GM20431 (cell line): ENCODE results near the gene FZR1.
"Not testable (repeated sequence)": the region's sequence is repeated elsewhere in the genome, so short reads cannot be mapped to it uniquely, and the experiment has no call there.

Experiments used
- in situ Hi-C: fragments of 300-500 bp; cut with MseI, MboI; formaldehyde crosslinking; loops from one replicate; pipeline ENCODE4 v1.15.0; 2020; ENCODE audit warnings: low sequenced_read_pairs; ENCODE audit not compliant: unreplicated experiment

Gene FZR1

DNA sequence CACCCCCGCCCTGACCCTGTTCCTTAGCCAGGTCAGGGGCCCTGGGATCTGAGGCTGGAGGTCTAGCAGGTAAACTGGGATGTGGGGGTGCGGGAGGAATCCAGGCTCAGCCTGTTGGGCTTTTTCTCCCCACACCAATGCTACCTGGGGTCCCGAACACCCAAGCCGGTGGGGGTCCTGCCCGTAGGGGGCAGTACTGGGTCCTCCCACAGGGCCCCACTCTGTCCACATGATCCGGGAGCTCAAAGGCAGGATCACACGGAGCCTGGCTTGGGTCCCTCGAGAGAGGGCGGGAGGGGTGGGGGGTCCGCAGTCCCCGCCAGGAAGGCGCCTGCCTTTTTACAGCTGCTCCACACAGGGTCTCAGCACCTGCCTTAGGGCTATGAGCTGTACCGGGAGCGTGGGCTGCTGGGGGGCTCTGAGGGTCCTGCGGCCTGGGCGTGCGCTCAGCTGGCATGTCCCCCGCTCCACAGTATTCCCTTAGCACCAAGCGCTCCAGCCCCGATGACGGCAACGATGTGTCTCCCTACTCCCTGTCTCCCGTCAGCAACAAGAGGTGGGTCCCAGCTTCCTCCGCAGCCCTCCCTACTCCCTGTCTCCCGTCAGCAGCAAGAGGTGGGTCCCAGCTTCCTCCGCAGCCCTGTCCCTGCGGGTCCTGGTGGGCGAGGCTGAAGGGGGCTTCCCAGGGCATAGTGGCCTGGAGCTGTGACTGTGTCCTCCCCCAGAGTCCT lies 20.6 kb downstream of the FZR1 start:
- in situ Hi-C loops = no loop called here

DNA sequence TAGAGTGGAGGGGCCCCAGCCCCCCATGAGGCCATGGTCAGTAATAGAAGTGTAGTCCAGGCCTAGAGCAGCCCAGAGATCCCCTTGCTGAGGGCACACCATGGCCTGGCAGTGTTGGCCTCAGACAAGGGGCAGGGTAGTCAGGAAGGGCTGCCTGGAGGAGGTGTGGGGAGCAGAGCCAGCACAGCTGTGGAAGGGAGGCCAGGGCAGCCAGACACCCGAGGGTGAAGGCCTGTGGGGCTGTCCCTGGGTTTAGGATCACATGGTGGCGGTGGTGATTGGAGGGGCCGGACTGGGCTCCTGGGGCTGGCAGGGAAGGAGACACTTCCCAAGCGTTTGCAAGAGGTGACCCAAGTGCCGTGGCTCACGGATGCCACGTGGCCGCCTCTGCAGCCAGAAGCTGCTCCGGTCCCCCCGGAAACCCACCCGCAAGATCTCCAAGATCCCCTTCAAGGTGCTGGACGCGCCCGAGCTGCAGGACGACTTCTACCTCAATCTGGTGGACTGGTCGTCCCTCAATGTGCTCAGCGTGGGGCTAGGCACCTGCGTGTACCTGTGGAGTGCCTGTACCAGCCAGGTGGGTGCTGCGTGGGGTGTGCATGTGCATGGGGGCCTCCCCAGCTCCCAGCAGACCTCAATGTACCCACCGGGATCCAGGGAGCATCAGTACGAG lies 21.3 kb downstream of the FZR1 start:
- in situ Hi-C loops = no loop called here

GRCh38 chr19:3528080-3528479 lies 22.0 kb downstream of the FZR1 start:
- in situ Hi-C loops = no loop called here

DNA sequence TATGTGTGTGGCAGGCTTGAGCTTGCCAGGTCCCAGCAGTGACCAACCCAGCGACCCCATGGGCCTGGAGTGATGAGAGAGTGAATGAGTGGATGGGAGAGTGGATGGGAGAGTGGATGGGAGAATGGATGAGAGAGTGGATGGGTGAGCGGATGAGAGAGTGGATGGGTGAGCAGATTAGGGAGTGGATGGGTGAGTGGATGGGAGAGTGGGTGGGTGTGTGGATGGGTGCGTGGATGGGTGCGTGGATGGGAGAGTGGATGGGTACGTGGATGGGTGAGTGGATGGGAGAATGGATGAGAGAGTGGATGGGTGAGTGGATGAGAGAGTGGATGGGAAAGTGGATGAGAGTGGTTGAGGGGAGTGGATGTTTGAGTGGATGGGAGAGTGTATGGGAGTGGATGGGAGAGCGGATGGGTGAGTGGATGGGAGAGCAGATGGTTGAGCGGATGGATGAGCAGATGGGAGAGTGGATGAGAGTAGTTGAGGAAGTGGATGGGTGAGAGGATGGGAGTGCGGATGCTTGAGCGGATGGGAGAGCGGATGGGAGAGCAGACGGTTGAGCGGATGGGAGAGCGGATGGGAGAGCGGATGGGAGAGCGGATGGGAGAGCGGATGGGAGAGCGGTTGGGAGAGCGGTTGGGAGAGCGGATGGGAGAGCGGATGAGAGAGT lies 22.6 kb downstream of the FZR1 start:
- in situ Hi-C loops = no loop called here

- in situ Hi-C loops = not testable (repeated sequence)
These were observed 23.2 kb downstream of the FZR1 start for GRCh38 chr19:3529299-3529698.

- in situ Hi-C loops = no loop called here
These were observed 24.3 kb downstream of the FZR1 start for GRCh38 chr19:3530389-3530788.

DNA sequence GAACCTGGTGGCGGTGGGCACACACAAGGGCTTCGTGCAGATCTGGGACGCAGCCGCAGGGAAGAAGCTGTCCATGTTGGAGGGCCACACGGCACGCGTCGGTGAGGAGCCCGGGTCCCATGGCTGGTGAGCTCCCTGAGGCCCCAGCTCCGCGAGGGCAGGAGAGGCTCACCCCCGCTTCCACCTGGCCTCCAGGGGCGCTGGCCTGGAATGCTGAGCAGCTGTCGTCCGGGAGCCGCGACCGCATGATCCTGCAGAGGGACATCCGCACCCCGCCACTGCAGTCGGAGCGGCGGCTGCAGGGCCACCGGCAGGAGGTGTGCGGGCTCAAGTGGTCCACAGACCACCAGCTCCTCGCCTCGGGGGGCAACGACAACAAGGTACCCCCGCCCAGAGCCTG lies 25.6 kb downstream of the FZR1 start:
- in situ Hi-C loops = no loop called here

- in situ Hi-C loops = no loop called here
These were observed 26.2 kb downstream of the FZR1 start for GRCh38 chr19:3532154-3532786.

DNA sequence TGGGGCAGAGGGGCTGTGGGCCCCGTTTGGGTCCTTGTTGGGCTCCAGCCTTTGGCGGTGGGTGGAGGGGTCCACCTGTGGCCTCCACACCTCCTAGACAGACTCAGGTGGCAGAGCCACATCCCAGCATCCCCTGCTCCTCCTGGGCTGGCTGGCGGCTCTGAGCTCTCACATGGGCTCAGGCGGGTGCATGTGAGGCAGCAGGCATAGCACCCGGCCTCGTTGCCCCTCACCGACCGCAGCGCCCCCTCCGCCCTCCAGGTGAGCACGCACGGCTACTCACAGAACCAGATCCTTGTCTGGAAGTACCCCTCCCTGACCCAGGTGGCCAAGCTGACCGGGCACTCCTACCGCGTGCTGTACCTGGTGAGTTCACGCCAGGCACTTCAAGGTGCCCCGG lies 26.9 kb downstream of the FZR1 start:
- in situ Hi-C loops = no loop called here

GRCh38 chr19:3533563-3534216 lies 27.6 kb downstream of the FZR1 start:
- in situ Hi-C loops = no loop called here

DNA sequence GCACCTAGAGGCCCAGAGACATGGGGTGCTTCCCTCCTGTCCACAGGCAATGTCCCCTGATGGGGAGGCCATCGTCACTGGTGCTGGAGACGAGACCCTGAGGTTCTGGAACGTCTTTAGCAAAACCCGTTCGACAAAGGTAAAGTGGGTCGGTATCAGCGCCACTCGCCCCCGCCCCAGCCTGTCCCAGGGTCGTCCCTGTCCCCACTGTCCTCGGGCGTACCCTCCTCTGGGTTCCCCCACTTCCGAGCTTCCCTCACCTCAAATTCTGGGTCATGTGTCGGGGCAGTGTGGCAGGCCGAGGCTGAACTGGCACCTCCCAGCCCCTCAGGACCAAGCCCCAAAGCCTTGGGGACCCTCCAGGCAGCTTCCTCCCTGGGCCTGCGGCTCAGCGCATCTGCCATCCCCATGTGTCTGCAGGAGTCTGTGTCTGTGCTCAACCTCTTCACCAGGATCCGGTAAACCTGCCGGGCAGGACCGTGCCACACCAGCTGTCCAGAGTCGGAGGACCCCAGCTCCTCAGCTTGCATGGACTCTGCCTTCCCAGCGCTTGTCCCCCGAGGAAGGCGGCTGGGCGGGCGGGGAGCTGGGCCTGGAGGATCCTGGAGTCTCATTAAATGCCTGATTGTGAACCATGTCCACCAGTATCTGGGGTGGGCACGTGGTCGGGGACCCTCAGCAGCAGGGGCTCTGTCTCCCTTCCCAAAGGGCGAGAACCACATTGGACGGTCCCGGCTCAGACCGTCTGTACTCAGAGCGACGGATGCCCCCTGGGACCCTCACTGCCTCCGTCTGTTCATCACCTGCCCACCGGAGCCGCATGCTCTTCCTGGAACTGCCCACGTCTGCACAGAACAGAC lies 28.5 kb downstream of the FZR1 start:
- in situ Hi-C loops = no loop called here

DNA sequence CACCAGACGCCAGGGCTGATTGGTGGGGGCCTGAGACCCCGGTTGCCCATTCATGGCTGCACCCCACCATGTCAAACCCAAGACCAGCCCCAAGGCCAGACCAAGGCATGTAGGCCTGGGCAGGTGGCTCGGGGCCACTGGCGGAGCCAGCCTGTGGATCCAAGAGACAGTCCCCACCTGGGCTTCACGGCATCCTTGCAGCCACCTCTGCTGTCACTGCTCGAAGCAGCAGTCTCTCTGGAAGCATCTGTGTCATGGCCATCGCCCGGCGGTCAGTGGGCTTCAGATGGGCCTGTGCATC lies 29.1 kb downstream of the FZR1 start:
- in situ Hi-C loops = no loop called here

GRCh38 chr19:3535563-3535965 lies 29.5 kb downstream of the FZR1 start:
- in situ Hi-C loops = no loop called here

DNA sequence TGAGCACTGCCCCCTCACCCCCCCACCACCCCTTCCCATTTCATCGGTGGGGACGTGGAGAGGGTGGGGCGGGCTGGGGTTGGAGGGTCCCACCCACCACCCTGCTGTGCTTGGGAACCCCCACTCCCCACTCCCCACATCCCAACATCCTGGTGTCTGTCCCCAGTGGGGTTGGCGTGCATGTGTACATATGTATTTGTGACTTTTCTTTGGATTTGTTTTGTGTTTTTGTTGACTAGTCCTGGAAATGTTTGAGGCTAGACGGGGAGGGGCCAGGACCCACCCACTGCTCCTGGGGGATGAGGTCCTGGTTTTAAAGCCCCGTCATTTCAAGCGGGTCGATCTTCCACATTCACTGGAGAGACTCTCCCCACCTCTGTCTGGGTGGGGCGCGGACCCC lies 29.9 kb downstream of the FZR1 start:
- in situ Hi-C loops = no loop called here

DNA sequence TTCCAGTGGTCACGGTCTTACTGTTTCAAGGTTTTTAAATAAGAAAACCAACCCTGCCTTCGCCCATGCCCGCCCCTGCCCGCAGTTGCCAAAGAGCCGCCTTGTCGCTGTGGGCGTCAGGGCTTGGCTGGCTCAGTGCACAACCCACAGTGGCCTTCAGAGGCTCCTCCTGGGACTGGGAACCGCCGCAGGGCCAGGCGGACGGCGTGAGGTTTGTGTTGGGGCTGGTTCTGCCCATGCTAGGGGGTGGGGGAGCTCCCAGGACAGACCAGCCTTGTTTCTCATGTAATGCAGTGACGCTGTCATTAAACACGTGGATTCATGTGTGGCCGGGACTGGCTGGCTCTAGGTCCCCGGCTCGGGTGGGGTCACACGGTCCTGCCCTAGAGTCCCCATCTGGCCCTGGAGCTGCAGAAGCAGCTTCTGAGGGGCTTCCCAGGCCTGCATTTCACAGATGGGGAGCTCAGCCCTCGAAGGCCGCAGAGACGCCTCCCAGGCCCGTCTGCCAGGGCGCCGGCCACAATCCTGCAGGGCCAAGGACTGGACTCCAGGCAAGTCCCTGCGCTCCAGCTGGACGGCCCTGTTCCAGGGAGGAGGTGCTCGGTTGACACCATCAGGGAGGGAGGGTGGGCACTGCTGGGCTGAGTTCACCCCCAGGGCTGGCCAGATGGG lies 30.5 kb downstream of the FZR1 start:
- in situ Hi-C loops = no loop called here

DNA sequence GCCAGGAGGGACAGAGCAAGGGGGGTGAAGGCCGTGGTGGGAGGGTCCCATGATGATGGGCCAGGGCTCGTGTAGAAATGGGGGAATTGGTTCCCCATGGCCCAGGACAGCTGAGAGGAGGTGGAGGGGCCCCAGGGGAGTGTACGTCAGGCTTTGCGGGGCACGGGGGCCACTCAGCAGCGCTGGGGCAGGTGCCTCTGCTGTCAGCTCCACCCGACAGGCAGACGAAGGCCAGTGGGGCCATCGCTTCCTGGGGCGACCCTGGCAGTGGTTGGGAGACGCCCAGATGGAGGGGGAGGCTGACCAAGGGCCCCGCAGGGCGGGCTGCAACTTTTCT lies 31.0 kb downstream of the FZR1 start:
- in situ Hi-C loops = no loop called here

- in situ Hi-C loops = no loop called here
These were observed 31.5 kb downstream of the FZR1 start for GRCh38 chr19:3537438-3538240.

DNA sequence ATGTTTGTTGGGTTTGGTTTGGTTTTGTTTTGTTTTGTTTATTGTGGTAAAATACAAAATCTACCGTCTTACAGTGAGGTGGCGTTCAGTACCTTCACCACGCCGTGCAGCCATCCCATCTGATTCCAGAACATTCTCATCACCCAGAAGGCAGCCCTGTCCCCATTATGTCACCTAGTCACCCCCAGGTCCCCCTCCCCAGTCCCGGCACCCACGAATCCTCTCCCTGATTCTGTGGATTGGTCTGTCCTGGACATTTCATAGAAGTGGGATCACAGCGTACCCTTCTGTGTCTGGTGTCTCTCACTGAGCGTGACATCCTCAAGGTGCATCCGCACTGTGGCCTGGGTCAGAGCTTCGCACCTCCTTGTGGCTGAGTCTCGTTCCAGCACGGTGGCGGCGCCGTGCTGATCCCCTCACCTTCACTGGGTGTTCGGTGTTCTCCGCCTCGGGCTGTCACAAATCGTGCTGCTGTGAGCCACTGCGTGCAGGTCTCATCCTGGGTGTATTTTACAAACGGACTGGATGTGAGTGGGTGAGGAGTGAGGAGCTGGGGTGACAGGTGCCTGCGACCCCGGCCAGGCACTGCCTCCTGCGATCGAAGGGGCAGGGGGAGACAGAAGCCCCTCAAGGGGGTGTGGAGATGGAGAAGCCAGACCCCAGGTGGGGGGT lies 32.3 kb downstream of the FZR1 start:
- in situ Hi-C loops = no loop called here
